Measurements from ENCODE around the gene GZMH. TPM values are rescaled to one million over a fixed set of nuclear protein-coding genes. Genes with fewer than 3 reads are reported as not detected.
"Not testable (repeated sequence)": the region's sequence is repeated elsewhere in the genome, so short reads cannot be mapped to it uniquely, and the experiment has no call there.

The GZMH gene
- polyA plus RNA-seq, 3 donors = 0.15 to 1.6 (median 0.94) TPM

- Histone ChIP-seq H3K27ac (ENCODE audit: low read depth in 1 of 2, low read length in 2 of 2) (no peak overlapping the region), H3K4me1 (ENCODE audit: control insufficient read depth in 1 of 2, insufficient read depth in 2 of 2, low read length in 2 of 2) (peaks cover 0 to 2% of the 10 kb centered on the region in 2 donors), H3K27me3 (ENCODE audit: control insufficient read depth in 2 of 2, insufficient read depth in 2 of 2, low read length in 2 of 2) (no peaks in the 10 kb centered on the region), H3K4me2 (replicated peaks; ENCODE audit: extremely low read depth, low read length, poor library complexity, severe bottlenecking) (no peak overlapping the region), H3K9ac (ENCODE audit: insufficient read depth, low read length, poor library complexity, severe bottlenecking) (no peak overlapping the region), H3K79me2 (ENCODE audit: insufficient read depth, low read length) (no peaks in the 10 kb centered on the region), H4K20me1 (ENCODE audit: insufficient read depth, low read length) (no peaks in the 10 kb centered on the region), H3K4me3 (replicated peaks in 1 of 3; ENCODE audit: low read depth in 2 of 3, low read length in 3 of 3) (no peak overlapping the region), H3K9me3 (replicated peaks in 1 of 2; ENCODE audit: control insufficient read depth in 1 of 2, insufficient read depth in 1 of 2, low read length in 2 of 2) (peaks cover 0 to 12% of the 10 kb centered on the region in 2 donors), H2AFZ (ENCODE audit: insufficient read depth, low read depth, low read length, poor library complexity, severe bottlenecking) (no peak overlapping the region), H3K36me3 (replicated peaks in 1 of 2; ENCODE audit: control insufficient read depth in 1 of 2, insufficient read depth in 2 of 2, low read length in 2 of 2) (no peaks in the 10 kb centered on the region)
- Mint-ChIP-seq H3K27ac (peak overlapping the region in 1 of 7 donors; percentile 41), H3K9me3 (peaks cover 18 to 34% (median 27%) of the 10 kb centered on the region in 7 donors), H3K36me3 (no peaks in the 10 kb centered on the region), H3K27me3 (ENCODE audit: low read depth in 3 of 3) (peaks cover 0 to 2% (median 1%) of the 10 kb centered on the region in 3 donors), H3K4me3 (no peak overlapping the region), H3K4me1 (peaks cover 14% of the 10 kb centered on the region)
- WGBS (ENCODE audit: insufficient coverage) = 100% methylated on average over 2 of the region's 3 CpGs
- intact Hi-C loops (cut with micrococcal nuclease) = no loop called here
- DNase-seq = no peak
- TF ChIP-seq CTCF (IDR thresholded peaks at IDR 0.05) = no peak
Observed at GRCh38 chr14:24595073-24595808, 14.2 kb downstream of the GZMH start.

GRCh38 chr14:24591004-24591403, 18.5 kb downstream of the GZMH start:
- peaks cover 26 to 55% (median 41%) of the 10 kb centered on the region in 7 donors for H3K9me3 Mint-ChIP-seq
- not testable (repeated sequence) for H3K4me1 ChIP-seq (ENCODE audit: control insufficient read depth in 1 of 2, insufficient read depth in 2 of 2, low read length in 2 of 2); H3K27ac Mint-ChIP-seq

GRCh38 chr14:24584402-24584801, 25.1 kb downstream of the GZMH start:
- H3K4me1 ChIP-seq (ENCODE audit: control insufficient read depth in 1 of 2, insufficient read depth in 2 of 2, low read length in 2 of 2); H4K20me1 ChIP-seq (ENCODE audit: insufficient read depth, low read length); H3K27ac Mint-ChIP-seq; H3K79me2 ChIP-seq (ENCODE audit: insufficient read depth, low read length); H3K27me3 ChIP-seq (ENCODE audit: control insufficient read depth in 2 of 2, insufficient read depth in 2 of 2, low read length in 2 of 2); H3K4me3 ChIP-seq (replicated peaks in 1 of 3; ENCODE audit: low read depth in 2 of 3, low read length in 3 of 3); H3K4me2 ChIP-seq (replicated peaks; ENCODE audit: extremely low read depth, low read length, poor library complexity, severe bottlenecking); H2AFZ ChIP-seq (ENCODE audit: insufficient read depth, low read depth, low read length, poor library complexity, severe bottlenecking); H3K36me3 ChIP-seq (replicated peaks in 1 of 2; ENCODE audit: control insufficient read depth in 1 of 2, insufficient read depth in 2 of 2, low read length in 2 of 2); H3K27ac ChIP-seq (ENCODE audit: low read depth in 1 of 2, low read length in 2 of 2); H3K4me3 Mint-ChIP-seq; H3K9ac ChIP-seq (ENCODE audit: insufficient read depth, low read length, poor library complexity, severe bottlenecking); DNase-seq; H3K36me3 Mint-ChIP-seq; intact Hi-C loops (cut with micrococcal nuclease); H3K27me3 Mint-ChIP-seq (ENCODE audit: low read depth in 3 of 3): not testable (repeated sequence)
- no CpG with 5 or more reads among the region's 3 CpGs for WGBS (ENCODE audit: insufficient coverage)
- H3K9me3 ChIP-seq (replicated peaks in 1 of 2; ENCODE audit: control insufficient read depth in 1 of 2, insufficient read depth in 1 of 2, low read length in 2 of 2) = peaks cover 3 to 11% of the 10 kb centered on the region in 2 donors
- peaks cover 14% of the 10 kb centered on the region for H3K4me1 Mint-ChIP-seq
- H3K9me3 Mint-ChIP-seq = peaks cover 8 to 31% (median 20%) of the 10 kb centered on the region in 7 donors

More at GRCh38 chr14:24591004-24591403, 18.5 kb downstream of the GZMH start:
- H3K4me2 ChIP-seq (replicated peaks; ENCODE audit: extremely low read depth, low read length, poor library complexity, severe bottlenecking); H3K4me3 Mint-ChIP-seq; H3K36me3 ChIP-seq (replicated peaks in 1 of 2; ENCODE audit: control insufficient read depth in 1 of 2, insufficient read depth in 2 of 2, low read length in 2 of 2); H4K20me1 ChIP-seq (ENCODE audit: insufficient read depth, low read length); H3K36me3 Mint-ChIP-seq; H3K4me3 ChIP-seq (replicated peaks in 1 of 3; ENCODE audit: low read depth in 2 of 3, low read length in 3 of 3); DNase-seq; H2AFZ ChIP-seq (ENCODE audit: insufficient read depth, low read depth, low read length, poor library complexity, severe bottlenecking); intact Hi-C loops (cut with micrococcal nuclease); H3K4me1 Mint-ChIP-seq; H3K27ac ChIP-seq (ENCODE audit: low read depth in 1 of 2, low read length in 2 of 2); H3K27me3 ChIP-seq (ENCODE audit: control insufficient read depth in 2 of 2, insufficient read depth in 2 of 2, low read length in 2 of 2); H3K9ac ChIP-seq (ENCODE audit: insufficient read depth, low read length, poor library complexity, severe bottlenecking); H3K27me3 Mint-ChIP-seq (ENCODE audit: low read depth in 3 of 3); H3K79me2 ChIP-seq (ENCODE audit: insufficient read depth, low read length): not testable (repeated sequence)
- H3K9me3 ChIP-seq (replicated peaks in 1 of 2; ENCODE audit: control insufficient read depth in 1 of 2, insufficient read depth in 1 of 2, low read length in 2 of 2) = peaks cover 3 to 22% of the 10 kb centered on the region in 2 donors
- WGBS (ENCODE audit: insufficient coverage) = no CpG with 5 or more reads among the region's 2 CpGs

Measured in CD14-positive monocyte (primary cell).